ENCODE data around the gene KXD1.
"Not testable (repeated sequence)": the region's sequence is repeated elsewhere in the genome, so short reads cannot be mapped to it uniquely, and the experiment has no call there.

The KXD1 gene

GRCh38 chr19:18586306-18586705 is 28.6 kb downstream of the KXD1 start:
- peak; percentile 59 to 72 (median 72) for DNase-seq

- no peak for DNase-seq
Observed at GRCh38 chr19:18587561-18587960, 29.9 kb downstream of the KXD1 start.

DNA sequence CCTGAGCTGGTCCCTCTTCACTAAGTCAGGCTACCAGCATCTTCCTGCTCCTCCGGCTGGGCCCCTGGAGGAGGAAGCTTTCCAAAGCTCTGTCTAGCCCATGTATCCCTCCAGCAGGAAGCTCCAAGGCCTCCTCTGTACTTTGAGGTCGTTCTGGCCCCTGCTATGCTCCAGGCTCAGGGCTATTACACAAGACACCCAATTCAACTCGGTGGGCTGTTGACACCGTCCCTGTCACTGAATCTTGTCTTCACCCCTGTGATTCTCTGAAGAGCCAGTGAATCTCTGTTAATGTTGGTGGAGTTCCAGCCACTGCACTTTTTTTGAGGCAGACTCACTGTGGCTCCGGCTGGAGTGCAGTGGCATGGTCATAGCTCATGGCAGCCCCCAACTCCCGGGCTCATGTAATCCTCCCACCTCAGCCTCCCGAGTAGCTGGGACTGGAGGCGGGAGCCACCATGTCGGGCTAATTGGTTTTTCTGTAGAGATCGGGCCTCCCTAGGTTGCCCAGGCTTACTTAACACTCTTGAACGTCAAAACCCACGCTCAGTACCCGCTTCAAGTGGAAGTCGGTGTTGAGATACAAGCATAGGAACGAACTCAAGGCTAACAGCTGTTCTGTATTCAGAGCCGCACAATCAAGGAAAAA is 30.4 kb downstream of the KXD1 start:
- DNase-seq, result peak in 1 of 3 donors; percentile 36

- DNase-seq, result peak; percentile 86 to 97 (median 88)
Observed at GRCh38 chr19:18588611-18589379, 31.1 kb downstream of the KXD1 start, which contains the start of gene REX1BD. REX1BD (plus strand) TSS chr19:18588798; CDS start chr19:18588802, 4 bp downstream.

- DNase-seq, result peak; percentile 67 to 85 (median 72)
Observed at GRCh38 chr19:18589380-18590272, 32.0 kb downstream of the KXD1 start.

- DNase-seq, result peak; percentile 46 to 59 (median 54)
Observed at GRCh38 chr19:18590273-18591272, 32.9 kb downstream of the KXD1 start.

- DNase-seq, result no peak
Observed at GRCh38 chr19:18591735-18592385, 34.2 kb downstream of the KXD1 start.

DNA sequence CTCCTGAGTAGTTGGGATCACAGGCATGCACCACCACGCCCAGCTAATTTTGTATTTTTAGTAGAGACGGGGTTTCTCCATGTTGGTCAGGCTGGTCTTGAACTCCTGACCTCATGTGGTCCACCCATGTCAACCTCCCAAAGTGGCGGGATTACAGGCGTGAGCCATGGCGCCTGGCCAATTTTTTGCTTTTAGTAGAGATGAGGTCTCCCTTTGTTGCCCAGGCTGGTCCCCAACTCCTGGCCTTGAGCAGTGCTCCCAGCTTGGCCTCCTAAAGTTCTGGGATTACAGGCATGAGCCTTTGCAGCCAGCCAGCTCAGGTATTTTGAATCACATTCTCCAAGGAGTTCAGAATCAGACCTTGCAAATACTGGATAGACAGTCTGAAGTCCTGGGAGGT is 35.1 kb downstream of the KXD1 start:
- not testable (repeated sequence) for DNase-seq

DNA sequence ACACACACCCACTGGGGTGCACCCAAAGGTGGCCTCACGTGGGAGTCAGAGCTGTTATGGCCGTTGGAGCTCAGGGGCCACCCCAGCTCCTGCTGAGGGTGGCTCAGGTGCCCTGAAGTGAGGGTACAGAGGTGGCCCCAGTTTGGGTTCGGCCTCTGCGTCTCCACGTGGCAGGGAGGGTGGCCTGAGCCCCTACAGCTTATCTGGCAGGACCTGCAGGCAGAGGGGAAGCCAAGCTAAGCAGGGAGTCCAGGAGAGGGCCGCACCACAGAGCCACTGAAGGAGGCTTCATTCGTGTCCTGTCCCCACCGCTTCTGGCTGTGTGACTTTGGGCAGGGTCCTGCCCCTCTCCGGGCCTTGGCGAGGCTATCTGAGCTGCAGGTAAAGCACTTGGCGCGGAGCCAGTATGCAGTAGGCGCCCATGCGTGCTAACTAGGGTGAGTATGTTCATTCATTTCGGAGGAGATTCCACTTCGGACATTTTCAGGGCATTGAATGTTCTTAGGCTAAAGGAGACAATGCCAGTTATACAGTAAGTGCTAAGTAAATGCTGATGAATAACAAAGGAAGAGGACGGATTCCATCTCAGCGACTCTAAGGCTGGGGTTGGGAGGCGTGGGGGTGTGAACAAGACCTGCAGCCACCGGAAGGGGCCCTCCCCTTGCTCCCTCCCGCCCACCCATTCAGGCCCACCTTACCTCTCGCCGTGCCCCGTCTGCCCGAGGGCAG is 35.9 kb downstream of the KXD1 start:
- no peak for DNase-seq

DNA sequence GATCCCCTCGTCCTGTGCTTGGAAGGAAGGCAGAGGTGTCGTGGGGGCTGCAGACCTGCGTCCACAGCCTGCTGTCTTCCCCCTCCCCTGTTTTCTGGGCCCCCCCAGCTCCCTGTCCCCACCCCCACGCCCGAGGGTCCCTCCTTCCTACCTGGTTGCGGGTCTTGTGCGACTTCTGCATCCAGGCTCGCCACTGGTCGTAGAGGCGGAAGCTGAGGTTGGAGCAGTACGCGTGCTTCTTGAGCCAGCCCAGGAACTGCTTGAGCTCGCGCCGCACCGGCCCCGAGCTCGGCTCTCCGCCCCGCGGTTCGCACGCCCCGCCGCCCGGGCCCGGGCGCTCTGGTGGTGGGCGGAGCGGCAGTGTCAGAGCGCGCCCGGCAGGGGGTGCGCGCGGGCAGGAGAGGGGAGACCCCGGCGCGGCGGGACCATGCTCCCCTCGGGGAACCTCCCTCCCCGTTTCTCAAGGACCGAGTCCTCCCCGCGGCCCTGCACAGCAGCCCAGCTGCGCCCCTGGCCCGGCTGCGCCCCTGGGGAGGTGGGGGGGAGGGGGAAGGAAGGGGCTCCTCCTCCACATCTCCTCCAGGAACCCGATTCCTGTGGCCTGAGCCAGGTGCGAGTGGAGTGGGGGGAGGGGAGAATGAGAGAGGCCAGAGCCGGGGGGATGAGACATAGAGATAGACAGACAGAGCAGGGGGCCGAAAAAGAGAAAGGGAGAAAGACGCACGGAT is 36.6 kb downstream of the KXD1 start:
- DNase-seq, result peak; percentile 79 to 93 (median 85)

- no peak for DNase-seq
Observed at GRCh38 chr19:18594824-18595373, 37.2 kb downstream of the KXD1 start.

GRCh38 chr19:18595475-18595874 is 37.8 kb downstream of the KXD1 start:
- DNase-seq, result no peak

GRCh38 chr19:18596752-18597157 is 39.1 kb downstream of the KXD1 start:
- DNase-seq, result peak; percentile 77 to 85 (median 77)

GRCh38 chr19:18597809-18598660 is 40.4 kb downstream of the KXD1 start:
- no peak for DNase-seq

GRCh38 chr19:18599485-18599884 is 41.8 kb downstream of the KXD1 start:
- DNase-seq, result no peak

DNA sequence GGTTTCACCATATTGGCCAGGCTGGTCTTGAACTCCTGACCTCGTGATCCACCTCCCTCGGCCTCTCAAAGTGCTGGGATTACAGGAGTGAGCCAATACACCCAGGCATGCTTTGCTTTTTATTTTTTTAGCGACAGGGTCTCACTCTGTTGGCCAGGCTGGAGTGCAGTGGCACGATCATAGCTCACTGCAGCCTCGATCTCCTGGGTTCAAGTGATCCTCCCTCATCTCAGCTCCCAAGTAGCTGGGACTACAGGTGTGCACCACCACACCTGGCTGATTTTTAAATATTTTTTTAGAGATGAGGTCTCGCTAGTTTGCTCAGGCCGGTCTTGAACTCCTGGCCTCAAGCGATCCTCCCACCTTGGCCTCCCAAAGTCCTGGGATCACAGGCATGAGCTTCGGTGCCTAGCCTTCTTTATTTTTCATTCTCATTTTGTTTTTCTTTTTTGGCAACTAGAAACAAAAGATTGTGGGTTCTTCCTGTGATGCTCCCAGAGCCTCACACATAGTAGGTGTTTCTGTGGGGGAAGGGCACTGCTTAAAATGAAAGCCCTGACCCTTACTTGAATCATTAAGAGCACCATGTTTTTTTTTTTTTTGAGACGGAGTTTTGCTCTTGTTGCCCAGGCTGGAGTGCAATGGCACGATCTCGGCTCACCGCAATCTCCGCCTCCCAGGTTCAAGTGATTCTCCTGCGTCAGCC is 43.2 kb downstream of the KXD1 start:
- not testable (repeated sequence) for DNase-seq

DNA sequence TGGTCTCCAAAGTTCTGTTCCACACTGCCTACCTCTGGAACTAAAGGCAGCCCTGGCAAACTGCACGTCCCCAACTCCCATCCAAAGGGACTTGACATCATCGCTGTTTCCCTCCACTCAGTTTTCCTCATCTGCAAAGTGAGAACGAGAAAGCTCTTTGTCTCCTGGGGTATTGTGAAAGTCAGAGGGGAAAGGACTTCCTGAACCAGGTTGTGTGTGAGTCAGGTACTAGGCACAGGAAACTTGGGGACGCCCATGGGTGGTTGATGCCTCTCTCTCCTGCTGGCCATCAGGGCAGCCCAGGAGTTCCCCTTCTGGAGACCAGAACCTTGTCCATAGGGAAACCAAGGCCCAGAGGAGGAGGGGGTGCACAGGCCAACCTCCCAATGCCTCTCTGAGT is 44.2 kb downstream of the KXD1 start:
- no peak for DNase-seq

All from suppressor macrophage treated with lipopolysaccharide for 1 hour (primary cell).